Liver (tissue), 2 donors: ENCODE results near the gene PPME1.

Source experiments
- MAX ChIP-seq: IDR thresholded peaks from 2 replicates; pipeline ENCODE4 v1.6.1; 2016; ENCODE audit warnings: antibody characterized with exemption
- TF ChIP-seq, protein P1 (sequence below): fragments of 150-350 bp; IDR thresholded peaks from 2 replicates; pipeline ENCODE4 v1.5.1; 2017; ENCODE audit warnings: improper control_type of control experiment, low read depth, low read length; ENCODE audit not compliant: missing input control
- TF ChIP-seq, protein P2 (sequence below): IDR thresholded peaks from 2 replicates; pipeline ENCODE4 v1.6.1; 2016; ENCODE audit warnings: antibody characterized with exemption, mild to moderate bottlenecking
- donor health status: healthy.

- TF ChIP-seq, protein P1, sequence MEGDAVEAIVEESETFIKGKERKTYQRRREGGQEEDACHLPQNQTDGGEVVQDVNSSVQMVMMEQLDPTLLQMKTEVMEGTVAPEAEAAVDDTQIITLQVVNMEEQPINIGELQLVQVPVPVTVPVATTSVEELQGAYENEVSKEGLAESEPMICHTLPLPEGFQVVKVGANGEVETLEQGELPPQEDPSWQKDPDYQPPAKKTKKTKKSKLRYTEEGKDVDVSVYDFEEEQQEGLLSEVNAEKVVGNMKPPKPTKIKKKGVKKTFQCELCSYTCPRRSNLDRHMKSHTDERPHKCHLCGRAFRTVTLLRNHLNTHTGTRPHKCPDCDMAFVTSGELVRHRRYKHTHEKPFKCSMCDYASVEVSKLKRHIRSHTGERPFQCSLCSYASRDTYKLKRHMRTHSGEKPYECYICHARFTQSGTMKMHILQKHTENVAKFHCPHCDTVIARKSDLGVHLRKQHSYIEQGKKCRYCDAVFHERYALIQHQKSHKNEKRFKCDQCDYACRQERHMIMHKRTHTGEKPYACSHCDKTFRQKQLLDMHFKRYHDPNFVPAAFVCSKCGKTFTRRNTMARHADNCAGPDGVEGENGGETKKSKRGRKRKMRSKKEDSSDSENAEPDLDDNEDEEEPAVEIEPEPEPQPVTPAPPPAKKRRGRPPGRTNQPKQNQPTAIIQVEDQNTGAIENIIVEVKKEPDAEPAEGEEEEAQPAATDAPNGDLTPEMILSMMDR, result no peak
- TF ChIP-seq, protein P2, sequence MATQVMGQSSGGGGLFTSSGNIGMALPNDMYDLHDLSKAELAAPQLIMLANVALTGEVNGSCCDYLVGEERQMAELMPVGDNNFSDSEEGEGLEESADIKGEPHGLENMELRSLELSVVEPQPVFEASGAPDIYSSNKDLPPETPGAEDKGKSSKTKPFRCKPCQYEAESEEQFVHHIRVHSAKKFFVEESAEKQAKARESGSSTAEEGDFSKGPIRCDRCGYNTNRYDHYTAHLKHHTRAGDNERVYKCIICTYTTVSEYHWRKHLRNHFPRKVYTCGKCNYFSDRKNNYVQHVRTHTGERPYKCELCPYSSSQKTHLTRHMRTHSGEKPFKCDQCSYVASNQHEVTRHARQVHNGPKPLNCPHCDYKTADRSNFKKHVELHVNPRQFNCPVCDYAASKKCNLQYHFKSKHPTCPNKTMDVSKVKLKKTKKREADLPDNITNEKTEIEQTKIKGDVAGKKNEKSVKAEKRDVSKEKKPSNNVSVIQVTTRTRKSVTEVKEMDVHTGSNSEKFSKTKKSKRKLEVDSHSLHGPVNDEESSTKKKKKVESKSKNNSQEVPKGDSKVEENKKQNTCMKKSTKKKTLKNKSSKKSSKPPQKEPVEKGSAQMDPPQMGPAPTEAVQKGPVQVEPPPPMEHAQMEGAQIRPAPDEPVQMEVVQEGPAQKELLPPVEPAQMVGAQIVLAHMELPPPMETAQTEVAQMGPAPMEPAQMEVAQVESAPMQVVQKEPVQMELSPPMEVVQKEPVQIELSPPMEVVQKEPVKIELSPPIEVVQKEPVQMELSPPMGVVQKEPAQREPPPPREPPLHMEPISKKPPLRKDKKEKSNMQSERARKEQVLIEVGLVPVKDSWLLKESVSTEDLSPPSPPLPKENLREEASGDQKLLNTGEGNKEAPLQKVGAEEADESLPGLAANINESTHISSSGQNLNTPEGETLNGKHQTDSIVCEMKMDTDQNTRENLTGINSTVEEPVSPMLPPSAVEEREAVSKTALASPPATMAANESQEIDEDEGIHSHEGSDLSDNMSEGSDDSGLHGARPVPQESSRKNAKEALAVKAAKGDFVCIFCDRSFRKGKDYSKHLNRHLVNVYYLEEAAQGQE, result no peak
- TF ChIP-seq MAX, result no peak
These were observed 87.0 kb downstream of the PPME1 start for GRCh38 chr11:74257959-74258553.
